Loucy (cell line): Measurements from ENCODE around the gene ZDHHC18.

Source experiments
- H2AFZ ChIP-seq: fragments of 200-600 bp; sonication (generic); 2 replicates; pipeline ENCODE4 v1.6.0; 2016; ENCODE audit warnings: antibody characterized with exemption, mild to moderate bottlenecking, low read length, moderate library complexity
- H3F3A ChIP-seq: fragments of 200-600 bp; 2 replicates; pipeline ENCODE4 v1.6.0; 2016; ENCODE audit warnings: antibody characterized with exemption, low read depth, mild to moderate bottlenecking
- H3K27me3 ChIP-seq: fragments of 200-600 bp; sonication (generic); 2 replicates; pipeline ENCODE4 v1.6.1; 2014; ENCODE audit warnings: low read length, mild to moderate bottlenecking; ENCODE audit not compliant: insufficient read depth, poor library complexity, severe bottlenecking
- H3K36me3 ChIP-seq: fragments of 200-600 bp; sonication (generic); 2 replicates; pipeline ENCODE4 v1.6.1; 2016; ENCODE audit warnings: low read length; ENCODE audit not compliant: insufficient read depth
- H3K4me1 ChIP-seq: fragments of 200-600 bp; sonication (generic); 2 replicates; pipeline ENCODE4 v1.5.1; 2014; ENCODE audit warnings: low read length, mild to moderate bottlenecking; ENCODE audit not compliant: insufficient read depth, poor library complexity, severe bottlenecking
- H3K4me2 ChIP-seq: fragments of 200-600 bp; sonication (generic); 2 replicates; pipeline ENCODE4 v1.6.0; 2014; ENCODE audit warnings: antibody characterized with exemption, low read length, low read depth, mild to moderate bottlenecking; ENCODE audit not compliant: poor library complexity, severe bottlenecking
- H3K4me3 ChIP-seq: fragments of 200-600 bp; sonication (generic); 2 replicates; pipeline ENCODE4 v1.5.1; 2014; ENCODE audit warnings: low read length, mild to moderate bottlenecking, mixed read lengths; ENCODE audit not compliant: poor library complexity, severe bottlenecking
- H3K79me2 ChIP-seq: fragments of 200-600 bp; sonication (generic); 2 replicates; pipeline ENCODE4 v1.6.1; 2014; ENCODE audit warnings: low read length; ENCODE audit not compliant: insufficient read depth
- H3K9ac ChIP-seq: fragments of 200-600 bp; sonication (generic); 2 replicates; pipeline ENCODE4 v1.6.0; 2014; ENCODE audit warnings: mild to moderate bottlenecking, low read depth, low read length, moderate library complexity; ENCODE audit not compliant: poor library complexity, severe bottlenecking
- H3K9me2 ChIP-seq: fragments of 200-600 bp; sonication (generic); replicated peaks from 2 replicates; pipeline ENCODE4 v1.6.1; 2016; ENCODE audit warnings: low read depth, low read length, mixed read lengths
- H3K9me3 ChIP-seq: fragments of 200-600 bp; sonication (generic); 2 replicates; pipeline ENCODE4 v1.6.1; 2014; ENCODE audit warnings: mild to moderate bottlenecking, antibody characterized with exemption, low read length, low read depth; ENCODE audit not compliant: insufficient read depth
- H4K20me1 ChIP-seq: fragments of 200-600 bp; sonication (generic); 2 replicates; pipeline ENCODE4 v1.6.0; 2014; ENCODE audit warnings: antibody characterized with exemption, low read length, mild to moderate bottlenecking; ENCODE audit not compliant: insufficient read depth, poor library complexity, severe bottlenecking
- CTCF ChIP-seq: fragments of 200-600 bp; sonication (generic); conservative IDR thresholded peaks from 2 replicates; pipeline ENCODE4 v1.5.1; 2014; ENCODE audit warnings: mild to moderate bottlenecking, antibody characterized with exemption, low read length
- EZH2phosphoT487 ChIP-seq: fragments of 200-600 bp; IDR thresholded peaks from 2 replicates; pipeline ENCODE4 v1.6.1; 2018; ENCODE audit warnings: antibody characterized with exemption, mild to moderate bottlenecking, moderate library complexity, borderline replicate concordance

Gene ZDHHC18

GRCh38 chr1:26857473-26858060 lies 31.1 kb downstream of the ZDHHC18 start:
- no peaks in the 10 kb centered on the region for H3K9me2 ChIP-seq
- no peak overlapping the region for H3K9ac ChIP-seq
- no peaks in the 10 kb centered on the region for H3K79me2 ChIP-seq
- H3K27me3 ChIP-seq, result no peaks in the 10 kb centered on the region
- no peaks in the 10 kb centered on the region for H3F3A ChIP-seq
- TF ChIP-seq CTCF, result no peak
- TF ChIP-seq EZH2phosphoT487, result no peak
- H3K9me3 ChIP-seq, result no peaks in the 10 kb centered on the region
- no peak overlapping the region for H3K4me3 ChIP-seq
- no peak overlapping the region for H2AFZ ChIP-seq
- H4K20me1 ChIP-seq, result no peaks in the 10 kb centered on the region
- H3K36me3 ChIP-seq, result peaks cover 26% of the 10 kb centered on the region; the same call in 1 of the 2 replicates
- no peak overlapping the region for H3K4me2 ChIP-seq
- H3K4me1 ChIP-seq, result no peaks in the 10 kb centered on the region

GRCh38 chr1:26858160-26858559 lies 31.7 kb downstream of the ZDHHC18 start:
- TF ChIP-seq CTCF, result no peak
- no peak for TF ChIP-seq EZH2phosphoT487
- Histone ChIP-seq H4K20me1 (no peaks in the 10 kb centered on the region), H3K4me3 (no peak overlapping the region), H2AFZ (no peak overlapping the region), H3K4me1 (no peaks in the 10 kb centered on the region), H3K36me3 (peaks cover 26% of the 10 kb centered on the region; the same call in 1 of the 2 replicates), H3K9me3 (no peaks in the 10 kb centered on the region), H3K9me2 (no peaks in the 10 kb centered on the region), H3K79me2 (no peaks in the 10 kb centered on the region), H3F3A (no peaks in the 10 kb centered on the region), H3K9ac (no peak overlapping the region), H3K4me2 (no peak overlapping the region), H3K27me3 (no peaks in the 10 kb centered on the region)

GRCh38 chr1:26858891-26859640 lies 32.6 kb downstream of the ZDHHC18 start:
- no peak overlapping the region for H2AFZ ChIP-seq
- H3K9me2 ChIP-seq, result no peaks in the 10 kb centered on the region
- peaks cover 17% of the 10 kb centered on the region; the same call in 1 of the 2 replicates for H3K36me3 ChIP-seq
- H3K4me3 ChIP-seq, result no peak overlapping the region
- no peak overlapping the region for H3K9ac ChIP-seq
- H3F3A ChIP-seq, result no peaks in the 10 kb centered on the region
- H3K4me1 ChIP-seq, result peaks cover 2% of the 10 kb centered on the region
- peaks cover 2% of the 10 kb centered on the region; the same call in 1 of the 2 replicates for H3K79me2 ChIP-seq
- no peak for TF ChIP-seq CTCF
- TF ChIP-seq EZH2phosphoT487, result no peak
- H3K27me3 ChIP-seq, result no peaks in the 10 kb centered on the region
- no peak overlapping the region for H3K4me2 ChIP-seq
- no peaks in the 10 kb centered on the region for H3K9me3 ChIP-seq
- no peaks in the 10 kb centered on the region for H4K20me1 ChIP-seq
